GM18951 (cell line): ENCODE measurements around the gene KRT86.
"Not testable (repeated sequence)": the region's sequence is repeated elsewhere in the genome, so short reads cannot be mapped to it uniquely, and the experiment has no call there.

Experiments used
- POLR2A ChIP-seq: IDR thresholded peaks from 4 replicates; pipeline ENCODE4 v1.6.1; 2011; ENCODE audit warnings: mild to moderate bottlenecking; ENCODE audit not compliant: insufficient read length, insufficient read depth; ENCODE audit errors: extremely low read depth
- in situ Hi-C: fragments of 300-500 bp; cut with MboI; formaldehyde crosslinking; loops from one replicate; pipeline ENCODE4 v1.12.0; 2022; ENCODE audit warnings: low sequenced_read_pairs, mixed read lengths, inconsistent platforms; ENCODE audit not compliant: unreplicated experiment

Gene KRT86

GRCh38 chr12:52307836-52308805 lies 33.7 kb downstream of the KRT86 start:
- in situ Hi-C loops = no loop called here
- no peak for TF ChIP-seq POLR2A

- in situ Hi-C loops = no loop called here
Observed at GRCh38 chr12:52308806-52309425, 34.5 kb downstream of the KRT86 start.

GRCh38 chr12:52310622-52311284 lies 36.3 kb downstream of the KRT86 start:
- no peak for TF ChIP-seq POLR2A

More at GRCh38 chr12:52308806-52309425, 34.5 kb downstream of the KRT86 start:
- no peak for TF ChIP-seq POLR2A

GRCh38 chr12:52311285-52311648 lies 36.8 kb downstream of the KRT86 start:
- no peak for TF ChIP-seq POLR2A
- in situ Hi-C loops = no loop called here

More at GRCh38 chr12:52310622-52311284, 36.3 kb downstream of the KRT86 start:
- in situ Hi-C loops = no loop called here

GRCh38 chr12:52312086-52312485 lies 37.6 kb downstream of the KRT86 start:
- in situ Hi-C loops = no loop called here
- TF ChIP-seq POLR2A = no peak

GRCh38 chr12:52313461-52313860 lies 39.0 kb downstream of the KRT86 start:
- TF ChIP-seq POLR2A = no peak
- in situ Hi-C loops = no loop called here

- in situ Hi-C loops = no loop called here
- TF ChIP-seq POLR2A = no peak
Observed at GRCh38 chr12:52313926-52314325, 39.5 kb downstream of the KRT86 start.

GRCh38 chr12:52314511-52314910 lies 40.1 kb downstream of the KRT86 start:
- no peak for TF ChIP-seq POLR2A
- in situ Hi-C loops = no loop called here

- in situ Hi-C loops = not testable (repeated sequence)
Observed at GRCh38 chr12:52315721-52316120, 41.3 kb downstream of the KRT86 start.

GRCh38 chr12:52316290-52316689 lies 41.8 kb downstream of the KRT86 start:
- in situ Hi-C loops = no loop called here
- no peak for TF ChIP-seq POLR2A

- in situ Hi-C loops = no loop called here
- TF ChIP-seq POLR2A = no peak
Observed at GRCh38 chr12:52316701-52317100, 42.3 kb downstream of the KRT86 start.

GRCh38 chr12:52317468-52318052 lies 43.1 kb downstream of the KRT86 start:
- in situ Hi-C loops = no loop called here
- TF ChIP-seq POLR2A = no peak

GRCh38 chr12:52318241-52318990 lies 44.0 kb downstream of the KRT86 start:
- in situ Hi-C loops = no loop called here
- TF ChIP-seq POLR2A = no peak

GRCh38 chr12:52319097-52319496 lies 44.7 kb downstream of the KRT86 start:
- no peak for TF ChIP-seq POLR2A
- in situ Hi-C loops = no loop called here
